ENCODE results near the gene C1QTNF5. TPM values are rescaled to one million over a fixed set of nuclear protein-coding genes. Genes with fewer than 3 reads are reported as not detected.

Gene C1QTNF5
- total RNA-seq, 1 experiment from 2014 or later, result 0.33 TPM

DNA sequence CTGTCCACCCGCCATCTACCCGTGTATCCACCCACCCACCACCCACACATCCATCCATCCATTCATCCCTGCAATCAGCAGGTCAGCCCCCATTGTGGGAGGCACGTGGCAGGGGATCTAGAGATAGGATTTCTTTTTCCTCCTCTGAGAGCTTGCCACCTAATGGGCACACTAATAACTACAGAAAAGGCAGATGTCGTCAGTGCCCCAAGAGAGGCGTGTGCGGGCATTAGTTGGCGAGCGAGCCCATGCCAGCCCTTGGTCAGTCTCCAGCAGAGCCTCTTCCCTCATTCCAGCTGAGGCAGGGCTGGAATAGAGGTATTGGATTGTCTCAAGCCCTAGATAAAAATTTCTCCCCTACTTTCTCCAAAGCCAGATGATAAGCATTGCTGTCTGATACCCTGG lies 31.1 kb upstream of the C1QTNF5 start:
- peaks cover 0 to 3% (median 0%) of the 10 kb centered on the region in 3 experiments; a peak in 1 of 7 replicates for H3K36me3 Mint-ChIP-seq (ENCODE audit: insufficient read depth in 1 of 3, low read depth in 3 of 3)
- Histone ChIP-seq H3K56ac (ENCODE audit: insufficient read length, low read depth, low read length) (no peak overlapping the region), H3K4ac (ENCODE audit: low read depth, low read length) (no peak overlapping the region), H3K23me2 (ENCODE audit: insufficient read length, low read depth, low read length, poor library complexity, severe bottlenecking) (no peaks in the 10 kb centered on the region), H2BK20ac (ENCODE audit: low read depth, low read length, poor library complexity, severe bottlenecking) (no peak overlapping the region), H4K5ac (ENCODE audit: insufficient read length, low read depth, low read length) (no peak overlapping the region), H3K79me1 (ENCODE audit: insufficient read depth, low read depth, low read length, poor library complexity, severe bottlenecking) (no peaks in the 10 kb centered on the region), H3K18ac (ENCODE audit: insufficient read length, low read depth, low read length) (no peak overlapping the region), H3K4me1 (ENCODE audit: insufficient read depth, low read length) (peaks cover 2% of the 10 kb centered on the region; the same call in 1 of the 2 replicates), H4K20me1 (ENCODE audit: control insufficient read depth, insufficient read depth, insufficient read length) (no peaks in the 10 kb centered on the region), H3K4me2 (ENCODE audit: insufficient read depth, insufficient read length, low read length) (no peak overlapping the region), H2BK5ac (ENCODE audit: insufficient read length, low read length) (no peak overlapping the region), H2AFZ (ENCODE audit: low read length) (no peak overlapping the region), H4K8ac (replicated peaks; ENCODE audit: insufficient read length, low read depth, low read length) (no peak overlapping the region), H3K9me3 (ENCODE audit: control insufficient read depth, low read depth, low read length) (no peaks in the 10 kb centered on the region), H3K14ac (ENCODE audit: insufficient read depth, low read length) (no peak overlapping the region), H2AK5ac (ENCODE audit: insufficient read length, low read length) (no peak overlapping the region), H2BK15ac (ENCODE audit: low read depth, low read length) (no peak overlapping the region), H2BK12ac (ENCODE audit: insufficient read length, low read depth, low read length) (no peak overlapping the region), H3T11ph (ENCODE audit: low read length) (no peak overlapping the region), H4K91ac (ENCODE audit: insufficient read length, low read depth, low read length) (no peak overlapping the region), H3K79me2 (ENCODE audit: insufficient read depth, low read length) (no peaks in the 10 kb centered on the region), H3K23ac (ENCODE audit: insufficient read length, low read depth, low read length) (no peak overlapping the region), H2BK120ac (ENCODE audit: low read depth, low read length, poor library complexity, severe bottlenecking) (no peak overlapping the region), H3K9ac (ENCODE audit: extremely low read depth, insufficient read length, low read length) (no peak overlapping the region), H3K27me3 (ENCODE audit: insufficient read depth, low read length) (no peaks in the 10 kb centered on the region), H3K27ac (ENCODE audit: insufficient read length, low read depth, low read length) (no peak overlapping the region)
- TF ChIP-seq, protein P1, sequence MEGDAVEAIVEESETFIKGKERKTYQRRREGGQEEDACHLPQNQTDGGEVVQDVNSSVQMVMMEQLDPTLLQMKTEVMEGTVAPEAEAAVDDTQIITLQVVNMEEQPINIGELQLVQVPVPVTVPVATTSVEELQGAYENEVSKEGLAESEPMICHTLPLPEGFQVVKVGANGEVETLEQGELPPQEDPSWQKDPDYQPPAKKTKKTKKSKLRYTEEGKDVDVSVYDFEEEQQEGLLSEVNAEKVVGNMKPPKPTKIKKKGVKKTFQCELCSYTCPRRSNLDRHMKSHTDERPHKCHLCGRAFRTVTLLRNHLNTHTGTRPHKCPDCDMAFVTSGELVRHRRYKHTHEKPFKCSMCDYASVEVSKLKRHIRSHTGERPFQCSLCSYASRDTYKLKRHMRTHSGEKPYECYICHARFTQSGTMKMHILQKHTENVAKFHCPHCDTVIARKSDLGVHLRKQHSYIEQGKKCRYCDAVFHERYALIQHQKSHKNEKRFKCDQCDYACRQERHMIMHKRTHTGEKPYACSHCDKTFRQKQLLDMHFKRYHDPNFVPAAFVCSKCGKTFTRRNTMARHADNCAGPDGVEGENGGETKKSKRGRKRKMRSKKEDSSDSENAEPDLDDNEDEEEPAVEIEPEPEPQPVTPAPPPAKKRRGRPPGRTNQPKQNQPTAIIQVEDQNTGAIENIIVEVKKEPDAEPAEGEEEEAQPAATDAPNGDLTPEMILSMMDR (conservative IDR thresholded peaks at IDR 0.05), result peak; percentile 19; the same call in 1 of the 3 replicates
- peaks cover 25% of the 10 kb centered on the region for H3K27me3 Mint-ChIP-seq (ENCODE audit: low read depth)
- DNase-seq, result peak; percentile 23
- WGBS (ENCODE audit: extremely low coverage, insufficient read length, low lambda C conversion rate), result no CpG with 5 or more reads among the region's 8 CpGs
- no peak overlapping the region; a peak in 1 of 5 replicates for H3K4me3 Mint-ChIP-seq
- peaks cover 68 to 76% of the 10 kb centered on the region in 2 experiments for H3K4me1 Mint-ChIP-seq
- no peak overlapping the region for H3K27ac Mint-ChIP-seq
- H3K9me3 Mint-ChIP-seq, result no peaks in the 10 kb centered on the region

Measured in H9 (cell line).